Activated naive CD4-positive, alpha-beta T cell treated with anti-CD3 and anti-CD28 coated beads for 36 hours (primary cell): ENCODE measurements around the gene POLA1. TPM values are rescaled to one million over a fixed set of nuclear protein-coding genes. Genes with fewer than 3 reads are reported as not detected.
"Not testable (repeated sequence)": the region's sequence is repeated elsewhere in the genome, so short reads cannot be mapped to it uniquely, and the experiment has no call there.

ENCODE experiments used
- CTCF ChIA-PET: fragments of 350-600 bp; sonication (Branson Sonifier 250); formaldehyde crosslinking; loops from one replicate; lab custom pipeline; 2021; ENCODE audit warnings: antibody characterized with exemption; lab: Charles Lee
- DNase-seq: peaks from one replicate; pipeline ENCODE4 v3.0.0-alpha.2; 2020
- H3K27ac Mint-ChIP-seq: one replicate; pipeline ENCODE4 v1.8.0; 2021; ENCODE audit warnings: mild to moderate bottlenecking, mixed read lengths
- H3K27me3 Mint-ChIP-seq: one replicate; pipeline ENCODE4 v1.8.0; 2021; ENCODE audit warnings: low read depth, mixed read lengths
- H3K36me3 Mint-ChIP-seq: one replicate; pipeline ENCODE4 v1.8.0; 2021; ENCODE audit warnings: low read depth, mixed read lengths
- H3K4me1 Mint-ChIP-seq: one replicate; pipeline ENCODE4 v1.8.0; 2021; ENCODE audit warnings: low read depth, mixed read lengths
- H3K4me3 Mint-ChIP-seq: one replicate; pipeline ENCODE4 v1.8.0; 2021; ENCODE audit warnings: mild to moderate bottlenecking, moderate library complexity, mixed read lengths
- H3K9me3 Mint-ChIP-seq: one replicate; pipeline ENCODE4 v1.8.0; 2021; ENCODE audit warnings: mixed read lengths
- intact Hi-C: fragments of 100-400 bp; cut with micrococcal nuclease; formaldehyde crosslinking; loops from one replicate; pipeline ENCODE4 v1.15.1; 2023
- total RNA-seq, 2 experiments: library from RNA; stranded (reverse); gene quantifications; one replicate each; pipeline ENCODE4 v1.2.3, GENCODE V29; 2021

POLA1 gene
- total RNA-seq = 10 to 100 TPM; 38.2 to 38.7 TPM

GRCh38 chrX:24693453-24694202, at the start of gene POLA1:
Gene POLA1 (plus strand): TSS chrX:24693918. CDS start chrX:24693962, 44 bp downstream.
- CTCF ChIA-PET = no interaction called here
- intact Hi-C loops = loop anchor here (1.0 to 2.0 kb wide), 2 partner anchors 10 to 543 kb away; no protein-coding TSS in a partner anchor

GRCh38 chrX:24646006-24646405, 47.7 kb upstream of the POLA1 start:
- H3K4me1 Mint-ChIP-seq = peaks cover 11% of the 10 kb centered on the region
- H3K9me3 Mint-ChIP-seq = no peaks in the 10 kb centered on the region
- intact Hi-C loops = loop anchor here (10.0 kb wide), 1 partner anchor 251 kb away; no protein-coding TSS in a partner anchor
- no peak for DNase-seq
- peaks cover 6% of the 10 kb centered on the region for H3K27me3 Mint-ChIP-seq
- CTCF ChIA-PET = interaction anchor here (1.2 to 1.5 kb wide), 2 partner anchors 30 to 275 kb away, joined by 3 to 4 read pairs; no protein-coding TSS in a partner anchor
- H3K36me3 Mint-ChIP-seq = no peaks in the 10 kb centered on the region
- H3K4me3 Mint-ChIP-seq = no peak overlapping the region
- no peak overlapping the region for H3K27ac Mint-ChIP-seq

More at GRCh38 chrX:24693453-24694202, at the start of gene POLA1:
- Mint-ChIP-seq H3K27ac (peak within 1 kb of the TSS; percentile 88), H3K27me3 (no peaks in the 10 kb centered on the region), H3K9me3 (no peaks in the 10 kb centered on the region), H3K4me1 (peaks cover 17% of the 10 kb centered on the region), H3K36me3 (peaks cover 10% of the 10 kb centered on the region), H3K4me3 (peak within 1 kb of the TSS; percentile 90)
- DNase-seq = peak; percentile 81

- no peak for DNase-seq
- intact Hi-C loops = loop anchor here (10.0 kb wide), 1 partner anchor 252 kb away; no protein-coding TSS in a partner anchor
- no peaks in the 10 kb centered on the region for H3K36me3 Mint-ChIP-seq
- H3K4me3 Mint-ChIP-seq = peak overlapping the region; percentile 68
- CTCF ChIA-PET = interaction anchor here (1.2 to 1.5 kb wide), 2 partner anchors 30 to 276 kb away, joined by 3 to 4 read pairs; no protein-coding TSS in a partner anchor
- no peaks in the 10 kb centered on the region for H3K9me3 Mint-ChIP-seq
- H3K27me3 Mint-ChIP-seq = peaks cover 6% of the 10 kb centered on the region
- no peak overlapping the region for H3K27ac Mint-ChIP-seq
- H3K4me1 Mint-ChIP-seq = peaks cover 11% of the 10 kb centered on the region
Observed at GRCh38 chrX:24646745-24647182, 47.0 kb upstream of the POLA1 start.

- H3K27ac Mint-ChIP-seq = no peak within 1 kb of the TSS
- H3K9me3 Mint-ChIP-seq = no peaks in the 10 kb centered on the region
- H3K27me3 Mint-ChIP-seq = peaks cover 6% of the 10 kb centered on the region
- peaks cover 11% of the 10 kb centered on the region for H3K4me1 Mint-ChIP-seq
- no peaks in the 10 kb centered on the region for H3K36me3 Mint-ChIP-seq
- CTCF ChIA-PET = interaction anchor here (1.2 to 1.5 kb wide), 2 partner anchors 29 to 277 kb away, joined by 3 to 4 read pairs; no protein-coding TSS in a partner anchor
- peak; percentile 72 for DNase-seq
- peak within 1 kb of the TSS; percentile 68 for H3K4me3 Mint-ChIP-seq
- intact Hi-C loops = loop anchor here (10.0 kb wide), 1 partner anchor 253 kb away; no protein-coding TSS in a partner anchor
Observed at GRCh38 chrX:24647257-24648058, 46.3 kb upstream of the POLA1 start, which contains the start of gene PCYT1B. Gene PCYT1B (minus strand): TSS chrX:24647347. CDS start chrX:24647105, 242 bp downstream.

- no peaks in the 10 kb centered on the region for H3K9me3 Mint-ChIP-seq
- intact Hi-C loops = loop anchor here (10.0 kb wide), 1 partner anchor 254 kb away; no protein-coding TSS in a partner anchor
- no peak overlapping the region for H3K27ac Mint-ChIP-seq
- H3K27me3 Mint-ChIP-seq = peaks cover 6% of the 10 kb centered on the region
- CTCF ChIA-PET = no interaction called here
- DNase-seq = no peak
- peaks cover 11% of the 10 kb centered on the region for H3K4me1 Mint-ChIP-seq
- no peak overlapping the region for H3K4me3 Mint-ChIP-seq
- no peaks in the 10 kb centered on the region for H3K36me3 Mint-ChIP-seq
Observed at GRCh38 chrX:24648495-24648894, 45.2 kb upstream of the POLA1 start.

GRCh38 chrX:24651783-24652182, 41.9 kb upstream of the POLA1 start:
- CTCF ChIA-PET = no interaction called here
- intact Hi-C loops = no loop called here
- Mint-ChIP-seq H3K4me3 (no peak overlapping the region), H3K9me3 (no peaks in the 10 kb centered on the region), H3K36me3 (no peaks in the 10 kb centered on the region), H3K27me3 (peaks cover 2% of the 10 kb centered on the region), H3K4me1 (peaks cover 5% of the 10 kb centered on the region), H3K27ac (no peak overlapping the region)
- DNase-seq = no peak

- intact Hi-C loops, H3K27ac Mint-ChIP-seq, H3K36me3 Mint-ChIP-seq, H3K9me3 Mint-ChIP-seq, CTCF ChIA-PET, DNase-seq, H3K4me3 Mint-ChIP-seq, H3K27me3 Mint-ChIP-seq, H3K4me1 Mint-ChIP-seq: not testable (repeated sequence)
Observed at GRCh38 chrX:24655679-24656078, 38.0 kb upstream of the POLA1 start.

GRCh38 chrX:24657671-24658386, 35.9 kb upstream of the POLA1 start:
- no peaks in the 10 kb centered on the region for H3K36me3 Mint-ChIP-seq
- H3K27me3 Mint-ChIP-seq = no peaks in the 10 kb centered on the region
- no peak overlapping the region for H3K4me3 Mint-ChIP-seq
- H3K27ac Mint-ChIP-seq = no peak overlapping the region
- H3K9me3 Mint-ChIP-seq = no peaks in the 10 kb centered on the region
- no peaks in the 10 kb centered on the region for H3K4me1 Mint-ChIP-seq
- no peak for DNase-seq
- intact Hi-C loops = no loop called here
- CTCF ChIA-PET = no interaction called here

- CTCF ChIA-PET = no interaction called here
- Mint-ChIP-seq H3K27me3 (no peaks in the 10 kb centered on the region), H3K27ac (no peak overlapping the region), H3K4me3 (no peak overlapping the region), H3K9me3 (no peaks in the 10 kb centered on the region), H3K4me1 (no peaks in the 10 kb centered on the region), H3K36me3 (no peaks in the 10 kb centered on the region)
- DNase-seq = no peak
- intact Hi-C loops = no loop called here
Observed at GRCh38 chrX:24658421-24658820, 35.3 kb upstream of the POLA1 start.

GRCh38 chrX:24659106-24659505, 34.6 kb upstream of the POLA1 start:
- no peaks in the 10 kb centered on the region for H3K36me3 Mint-ChIP-seq

GRCh38 chrX:24659646-24660045, 34.1 kb upstream of the POLA1 start:
- no peak overlapping the region for H3K27ac Mint-ChIP-seq
- H3K4me3 Mint-ChIP-seq = no peak overlapping the region
- H3K36me3 Mint-ChIP-seq = no peaks in the 10 kb centered on the region
- H3K27me3 Mint-ChIP-seq = no peaks in the 10 kb centered on the region
- no peaks in the 10 kb centered on the region for H3K4me1 Mint-ChIP-seq
- CTCF ChIA-PET = no interaction called here
- H3K9me3 Mint-ChIP-seq = no peaks in the 10 kb centered on the region
- no peak for DNase-seq
- intact Hi-C loops = no loop called here

More at GRCh38 chrX:24659106-24659505, 34.6 kb upstream of the POLA1 start:
- Mint-ChIP-seq H3K27me3 (no peaks in the 10 kb centered on the region), H3K9me3 (no peaks in the 10 kb centered on the region), H3K4me1 (no peaks in the 10 kb centered on the region), H3K27ac (no peak overlapping the region), H3K4me3 (no peak overlapping the region)
- intact Hi-C loops = no loop called here
- CTCF ChIA-PET = no interaction called here
- DNase-seq = no peak
